CMK (cell line): ENCODE measurements around the gene AKNAD1.
A peak's percentile ranks its signal among the peaks of the same experiment; 100 is the strongest.

Source experiments
- DNase-seq: peaks from one replicate; pipeline ENCODE4 v3.0.0-alpha.2; 2010; ENCODE audit warnings: low read depth

The AKNAD1 gene

GRCh38 chr1:108863984-108864383 is 7.1 kb upstream of the AKNAD1 start:
- DNase-seq, result no peak

DNA sequence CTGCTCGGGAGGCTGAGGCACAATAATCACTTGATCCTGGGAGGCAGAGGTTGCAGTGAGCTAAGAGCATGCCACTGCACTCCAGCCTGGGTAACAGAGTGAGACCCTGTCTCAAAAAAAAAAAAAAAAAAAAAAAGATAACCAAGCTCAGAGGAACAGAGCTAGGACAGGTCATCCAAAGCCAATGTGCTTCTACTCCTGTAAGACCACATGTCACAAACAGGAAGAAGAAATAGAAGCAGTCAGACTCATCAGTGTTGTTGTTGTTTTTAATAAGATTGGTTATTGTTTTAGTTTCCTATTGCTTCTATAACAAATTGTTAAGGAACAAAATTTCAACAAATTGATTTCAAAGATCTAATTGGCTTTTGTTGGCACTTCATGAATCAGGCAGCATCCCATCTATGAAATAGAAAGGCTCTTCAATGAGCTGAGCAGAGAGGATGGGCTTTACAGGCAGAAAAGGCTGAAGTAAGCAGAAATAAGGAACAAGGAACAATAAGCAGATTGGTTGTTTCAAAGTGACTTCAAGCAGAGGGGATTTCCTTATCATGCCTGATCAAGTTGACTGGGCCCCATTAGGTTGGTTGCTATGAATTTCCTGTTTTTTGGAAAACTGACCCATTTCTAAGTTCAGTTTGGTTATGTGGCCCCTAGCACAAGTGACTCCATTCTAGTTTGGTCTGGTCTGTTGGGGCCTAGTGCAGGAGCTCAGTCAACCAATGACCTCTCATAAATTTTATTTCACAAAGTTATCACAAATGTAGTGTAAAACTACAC is 6.0 kb upstream of the AKNAD1 start:
- DNase-seq, result no peak

GRCh38 chr1:108862017-108862610 is 5.2 kb upstream of the AKNAD1 start:
- DNase-seq, result no peak

- no peak for DNase-seq
Observed at GRCh38 chr1:108861566-108861965, 4.7 kb upstream of the AKNAD1 start.

DNA sequence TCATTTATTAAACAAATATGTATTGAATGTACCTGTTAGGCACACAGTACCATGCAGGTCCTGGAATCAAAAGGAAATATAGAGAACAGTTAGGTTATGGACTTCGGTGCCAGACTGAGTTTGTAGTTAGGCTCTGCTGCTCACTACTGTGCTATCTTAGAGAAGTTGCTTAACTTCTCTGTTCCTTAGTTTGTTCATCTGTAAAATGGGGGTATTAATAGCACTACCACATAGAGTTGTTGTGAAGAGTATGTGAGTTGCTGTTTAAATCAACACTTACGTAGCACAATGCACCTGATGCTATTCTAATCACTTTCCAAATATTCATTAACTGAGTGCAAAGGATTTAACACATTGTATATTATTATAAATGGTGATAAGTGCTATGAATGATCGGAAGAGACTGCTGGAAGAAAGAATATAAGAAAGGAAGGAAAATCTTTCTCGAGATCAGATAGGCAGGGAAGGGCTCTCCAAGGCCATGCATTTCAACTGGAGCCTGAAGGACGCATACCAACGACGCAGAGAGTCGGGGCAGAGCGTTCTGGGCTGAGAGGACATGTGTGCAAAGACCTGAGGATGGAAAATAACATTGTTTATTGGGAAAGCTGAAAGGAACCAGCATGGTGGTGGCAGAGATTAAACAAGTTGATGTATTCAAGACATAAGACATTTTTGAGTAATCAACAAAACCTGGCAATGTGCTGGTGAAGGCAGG is 3.5 kb upstream of the AKNAD1 start:
- DNase-seq, result no peak

GRCh38 chr1:108858230-108858950 is 1.5 kb upstream of the AKNAD1 start:
- no peak for DNase-seq

DNA sequence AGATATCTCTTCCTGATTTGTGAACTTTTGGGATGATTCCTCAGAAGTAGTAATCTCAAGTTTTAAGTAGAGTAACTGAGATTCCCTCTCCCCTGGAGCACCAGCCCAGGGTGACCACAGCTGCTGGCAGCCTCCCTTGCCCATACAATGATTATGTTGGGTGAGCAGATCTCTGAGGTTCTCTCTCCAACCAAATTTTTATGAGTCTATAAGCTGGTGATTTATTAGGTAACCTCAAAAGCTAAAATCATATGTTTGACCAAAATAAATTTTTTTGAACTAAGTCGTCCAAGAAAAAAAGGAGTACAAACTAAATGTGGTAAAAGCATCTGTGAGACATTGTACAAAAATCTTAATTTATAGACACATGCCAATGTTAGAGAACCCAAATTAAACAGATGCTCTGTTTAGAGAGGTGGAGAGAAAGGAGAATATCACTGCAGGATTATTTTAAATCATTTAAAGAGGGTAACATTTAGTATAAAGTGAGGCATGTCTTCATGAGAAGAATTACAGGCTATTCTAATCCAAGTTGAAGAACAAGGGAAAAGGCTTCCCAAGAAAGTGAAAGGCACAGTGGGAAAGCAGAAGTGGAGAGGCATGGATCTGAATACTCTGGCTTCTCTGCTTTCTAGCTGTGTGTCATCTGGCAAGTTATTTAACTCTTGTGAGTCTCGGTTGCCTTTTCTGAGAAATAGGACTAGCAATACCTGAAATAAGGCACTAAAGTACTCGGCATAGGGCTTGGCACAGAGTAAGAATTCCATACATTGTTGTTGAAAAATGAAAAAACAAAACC is 2.5 kb downstream of the AKNAD1 start:
- DNase-seq, result no peak

DNA sequence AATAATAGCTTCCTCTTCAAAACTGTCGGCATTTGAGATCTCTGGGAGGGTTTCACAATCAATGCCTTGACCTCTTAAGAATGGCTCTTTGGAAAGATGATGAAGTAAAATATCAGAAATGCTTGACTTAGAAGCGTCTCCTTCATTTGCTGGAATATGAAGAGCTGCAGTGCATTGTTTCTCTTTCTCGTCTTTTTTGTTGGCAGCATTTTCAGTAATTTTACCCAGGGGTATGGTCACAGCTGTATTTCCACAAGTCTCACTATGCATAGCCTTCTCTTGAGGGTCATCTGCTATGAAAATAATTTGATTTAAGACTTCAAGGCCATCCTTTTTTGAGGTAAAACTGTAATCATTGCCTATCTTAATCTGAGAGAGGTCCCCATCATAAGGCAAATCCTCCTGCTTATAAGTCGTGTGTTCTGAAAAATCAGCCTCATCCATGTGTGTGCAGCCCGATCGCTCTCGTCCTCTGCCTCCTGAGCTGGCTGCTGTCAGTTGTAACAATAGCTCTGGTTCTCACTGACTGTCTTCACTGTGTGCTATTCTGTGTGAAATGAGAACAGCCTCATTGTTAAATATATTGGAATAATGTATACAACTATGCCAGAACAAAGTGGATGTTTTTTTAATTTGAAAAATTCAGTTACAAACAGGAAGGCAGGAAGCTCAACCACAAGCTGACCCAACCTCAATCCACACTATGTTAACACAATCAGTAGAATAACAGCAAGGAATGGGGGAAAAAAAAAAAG is 4.5 kb downstream of the AKNAD1 start:
- no peak for DNase-seq

DNA sequence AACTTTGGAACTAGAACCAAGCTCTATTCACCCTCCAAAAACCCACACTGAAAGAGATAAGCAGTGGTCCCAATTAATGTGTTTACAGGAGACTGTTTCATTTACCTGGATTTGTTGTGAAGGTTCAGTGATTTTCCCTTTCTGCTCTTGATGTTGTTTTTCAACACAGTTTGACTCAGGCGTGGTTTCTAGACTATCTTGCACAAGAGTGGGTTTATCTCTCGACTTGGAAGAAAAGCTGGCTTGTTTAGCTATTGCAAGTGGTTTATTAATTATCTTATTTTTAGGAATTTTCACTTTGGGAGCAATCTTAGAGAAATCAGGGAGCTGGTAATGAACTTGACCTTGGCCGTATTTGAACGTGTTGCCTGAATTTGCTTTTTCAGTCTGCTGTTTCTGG is 5.3 kb downstream of the AKNAD1 start:
- no peak for DNase-seq

GRCh38 chr1:108850929-108851328 is 6.0 kb downstream of the AKNAD1 start:
- DNase-seq, result peak; percentile 26

DNA sequence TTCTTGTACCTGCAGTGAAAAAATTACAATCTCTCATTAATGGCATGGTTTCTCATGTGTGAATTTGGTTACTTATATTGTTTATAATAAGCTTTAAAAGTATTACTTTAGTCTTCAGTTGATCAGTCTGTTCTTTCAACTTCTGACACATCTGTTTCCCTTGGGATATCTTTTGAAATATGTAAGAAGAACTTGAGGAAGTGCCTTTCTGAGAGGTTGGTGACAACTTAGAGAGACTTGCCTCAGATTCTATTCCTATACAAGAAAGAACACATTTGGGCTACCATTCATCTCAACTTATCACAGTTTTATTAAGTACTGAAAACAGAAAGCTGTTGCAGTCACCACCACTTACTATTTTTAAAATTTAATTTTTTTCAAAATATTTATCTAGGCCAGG is 8.1 kb downstream of the AKNAD1 start:
- no peak for DNase-seq

DNA sequence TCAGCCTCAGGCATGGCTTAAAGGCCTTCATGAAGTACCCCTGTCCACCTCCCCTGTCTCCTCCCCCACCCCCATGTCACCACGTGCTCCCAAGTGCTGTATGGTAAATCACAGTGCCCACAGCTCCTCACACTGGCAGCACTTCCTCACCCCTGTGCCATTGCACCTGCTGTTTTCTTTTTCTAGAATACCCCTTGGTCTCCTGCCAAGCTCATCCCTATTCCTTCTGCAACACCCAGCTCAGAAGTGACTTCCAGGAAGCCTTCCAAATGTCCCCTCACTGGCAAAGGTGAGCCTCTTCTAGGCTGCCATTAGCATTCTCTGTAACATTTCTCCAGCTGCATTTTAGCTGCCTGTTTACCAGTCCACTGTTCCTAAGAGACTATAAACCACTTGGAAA is 9.4 kb downstream of the AKNAD1 start:
- no peak for DNase-seq

- no peak for DNase-seq
Observed at GRCh38 chr1:108845991-108846390, 10.9 kb downstream of the AKNAD1 start.

- no peak for DNase-seq
Observed at GRCh38 chr1:108845446-108845845, 11.4 kb downstream of the AKNAD1 start.

DNA sequence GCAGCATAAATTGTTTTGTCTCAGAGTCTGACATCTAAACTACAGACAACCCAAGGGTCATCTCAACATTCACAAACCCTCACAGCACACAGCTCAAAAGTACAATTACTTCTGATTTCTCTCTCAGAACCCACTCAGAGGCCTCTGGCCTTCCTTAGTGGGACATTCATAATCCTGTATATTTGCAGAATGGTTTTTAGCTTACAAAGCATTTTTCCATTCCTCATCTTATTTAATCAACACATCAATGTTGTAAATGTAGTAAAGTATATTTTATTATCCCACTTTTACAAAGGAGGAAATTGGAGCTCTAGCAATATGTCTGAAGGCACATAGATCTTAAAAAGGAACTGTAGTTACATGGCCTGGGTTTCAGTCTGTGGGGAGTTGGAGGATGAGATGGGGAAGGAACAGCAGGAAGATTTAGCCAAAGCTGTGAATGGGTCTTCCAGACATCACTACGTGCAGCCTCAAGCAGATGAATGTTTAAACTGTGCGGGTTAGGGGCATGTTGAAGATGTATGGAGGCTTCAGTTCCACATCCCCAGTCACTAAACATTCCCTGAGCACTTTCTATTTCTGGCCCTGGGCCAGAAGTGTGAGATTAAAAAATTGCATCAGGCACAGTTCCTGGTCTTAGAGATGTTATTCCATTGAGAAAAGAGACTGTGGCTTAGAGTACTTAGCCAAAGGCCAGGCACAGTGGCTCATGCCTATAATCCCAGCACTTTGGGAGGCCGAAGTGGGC is 13.3 kb downstream of the AKNAD1 start:
- DNase-seq, result no peak

DNA sequence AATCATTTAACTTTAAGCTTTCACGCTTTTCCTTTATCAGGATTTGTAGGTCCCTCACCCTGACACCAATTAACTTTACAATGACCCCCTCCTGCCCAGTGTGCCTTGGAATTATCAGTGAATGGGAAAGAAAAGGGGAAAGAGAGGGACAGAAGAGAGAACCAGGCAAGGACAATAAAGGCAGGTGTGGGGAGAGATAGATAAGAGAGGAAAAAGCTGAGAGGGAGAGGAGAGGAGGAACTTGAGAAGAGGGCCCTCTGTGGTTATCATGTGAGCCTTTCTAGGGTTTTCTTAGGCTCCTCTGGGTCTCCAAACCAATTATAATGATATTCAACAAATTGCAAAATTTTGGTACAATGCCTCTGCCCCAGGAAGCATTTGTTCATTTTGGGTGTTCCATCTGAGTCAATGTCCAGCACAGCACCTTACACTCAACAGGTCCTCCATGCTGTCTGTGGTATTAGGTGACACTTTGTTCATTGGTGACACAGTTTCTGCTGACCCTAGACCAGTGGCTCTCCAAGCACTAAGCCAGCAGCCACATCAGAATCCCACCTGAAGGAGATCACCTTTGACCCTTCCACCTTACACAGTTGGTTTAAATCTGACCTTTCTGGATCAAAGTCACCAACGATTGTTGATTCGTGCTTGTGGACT is 14.2 kb downstream of the AKNAD1 start:
- DNase-seq, result no peak

GRCh38 chr1:108841703-108842102 is 15.2 kb downstream of the AKNAD1 start:
- no peak for DNase-seq

DNA sequence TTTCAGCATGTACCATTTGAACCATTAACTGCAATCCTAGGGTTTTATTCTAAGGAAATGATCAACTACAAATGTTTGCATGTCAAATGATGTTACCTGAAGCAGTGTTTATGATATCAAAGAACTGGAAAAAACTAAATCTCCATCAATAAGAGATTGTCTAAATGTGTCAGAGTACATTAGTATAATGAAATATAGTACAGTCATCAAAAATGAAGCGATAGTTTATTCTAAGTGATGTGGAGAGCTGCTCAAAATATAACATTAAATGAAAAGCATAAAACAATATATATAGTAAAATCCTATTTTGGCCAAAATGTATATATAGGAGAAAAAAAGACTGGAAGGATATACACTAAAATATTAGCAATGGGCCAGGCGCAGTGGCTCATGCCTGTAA is 24.0 kb downstream of the AKNAD1 start:
- DNase-seq, result no peak

- no peak for DNase-seq
Observed at GRCh38 chr1:108831225-108831624, 25.7 kb downstream of the AKNAD1 start.
